ENCODE data around the gene PKN1. TPM values are rescaled to one million over a fixed set of nuclear protein-coding genes. Genes with fewer than 3 reads are reported as not detected.

PKN1 gene
- total and polyA plus RNA-seq, 9 of the 15 experiments (the other 6 are each of a cell fraction or from before 2014, with no cell fraction given), result 0.30 to 228 (median 77.5) TPM

GRCh38 chr19:14517840-14518505, 84.9 kb downstream of the PKN1 start, which contains the start of gene DNAJB1 (continued):
- TF ChIP-seq ARID1B (IDR thresholded peaks at IDR 0.05), result peak; percentile 28; the same call in 1 of the 2 replicates
- TF ChIP-seq PPARD (CRISPR knock-in tag; IDR thresholded peaks at IDR 0.05), result no peak
- no peak for TF ChIP-seq MYBL2 (IDR thresholded peaks at IDR 0.05; ENCODE audit: low read depth)
- no peak for TF ChIP-seq MYBL2 (CRISPR knock-in tag; IDR thresholded peaks at IDR 0.05; ENCODE audit: borderline replicate concordance)
- TF ChIP-seq GTF2F1 (IDR thresholded peaks at IDR 0.05; ENCODE audit: low read depth, low read length), result peak; percentile 90
- TF ChIP-seq ILK (tag; IDR thresholded peaks at IDR 0.05; ENCODE audit: borderline replicate concordance, low read depth), result no peak
- TF ChIP-seq STAT5A (IDR thresholded peaks at IDR 0.05; ENCODE audit: borderline replicate concordance, low read length), result no peak
- no peak for TF ChIP-seq ARNT (IDR thresholded peaks at IDR 0.05)
- no peak for TF ChIP-seq ATF3 (IDR thresholded peaks at IDR 0.05)
- TF ChIP-seq ATF3 (CRISPR knock-in tag; conservative IDR thresholded peaks at IDR 0.05), result 0 out of 2 replicates have a peak, but pooled peaks have one; percentile 42
- no peak for TF ChIP-seq TFE3 (CRISPR knock-in tag; IDR thresholded peaks at IDR 0.05)
- 0 out of 2 replicates have a peak, but pooled peaks have one; percentile 17 for TF ChIP-seq FOSL1 (tag; conservative IDR thresholded peaks at IDR 0.05)
- TF ChIP-seq ZNF212 (CRISPR knock-in tag; IDR thresholded peaks at IDR 0.05), result no peak
- TF ChIP-seq SAP30 (IDR thresholded peaks at IDR 0.05; ENCODE audit: borderline replicate concordance, insufficient read depth, low read depth, low read length, poor library complexity, severe bottlenecking), result no peak
- TF ChIP-seq ZFX (CRISPR knock-in tag; IDR thresholded peaks at IDR 0.05), result peak; percentile 97
- no peak for TF ChIP-seq SRSF3 (IDR thresholded peaks at IDR 0.05; ENCODE audit: insufficient read depth, low read length)
- TF ChIP-seq ZNF133 (CRISPR knock-in tag; IDR thresholded peaks at IDR 0.05), result no peak
- peak; percentile 86; the same call in 1 of the 2 replicates for TF ChIP-seq GTF2E2 (tag; IDR thresholded peaks at IDR 0.05)
- no peak for TF ChIP-seq GTF3C2 (IDR thresholded peaks at IDR 0.05; ENCODE audit: borderline replicate concordance, extremely low read depth, insufficient read length)
- TF ChIP-seq HDAC2 (IDR thresholded peaks at IDR 0.05), result no peak
- peak; percentile 87; the same call in 1 of the 2 replicates for TF ChIP-seq CBX1 (IDR thresholded peaks at IDR 0.05; ENCODE audit: low read depth)
- TF ChIP-seq LEF1 (IDR thresholded peaks at IDR 0.05), result no peak
- no peak for TF ChIP-seq ZSCAN32 (CRISPR knock-in tag; IDR thresholded peaks at IDR 0.05)
